Measurements from ENCODE around the gene SOCS3. TPM values are rescaled to one million over a fixed set of nuclear protein-coding genes. Genes with fewer than 3 reads are reported as not detected.
A peak's percentile ranks its signal among the peaks of the same experiment; 100 is the strongest.

The SOCS3 gene
- total RNA-seq, 2 donors from 2014 or later: 10.6 to 59.6 TPM

DNA sequence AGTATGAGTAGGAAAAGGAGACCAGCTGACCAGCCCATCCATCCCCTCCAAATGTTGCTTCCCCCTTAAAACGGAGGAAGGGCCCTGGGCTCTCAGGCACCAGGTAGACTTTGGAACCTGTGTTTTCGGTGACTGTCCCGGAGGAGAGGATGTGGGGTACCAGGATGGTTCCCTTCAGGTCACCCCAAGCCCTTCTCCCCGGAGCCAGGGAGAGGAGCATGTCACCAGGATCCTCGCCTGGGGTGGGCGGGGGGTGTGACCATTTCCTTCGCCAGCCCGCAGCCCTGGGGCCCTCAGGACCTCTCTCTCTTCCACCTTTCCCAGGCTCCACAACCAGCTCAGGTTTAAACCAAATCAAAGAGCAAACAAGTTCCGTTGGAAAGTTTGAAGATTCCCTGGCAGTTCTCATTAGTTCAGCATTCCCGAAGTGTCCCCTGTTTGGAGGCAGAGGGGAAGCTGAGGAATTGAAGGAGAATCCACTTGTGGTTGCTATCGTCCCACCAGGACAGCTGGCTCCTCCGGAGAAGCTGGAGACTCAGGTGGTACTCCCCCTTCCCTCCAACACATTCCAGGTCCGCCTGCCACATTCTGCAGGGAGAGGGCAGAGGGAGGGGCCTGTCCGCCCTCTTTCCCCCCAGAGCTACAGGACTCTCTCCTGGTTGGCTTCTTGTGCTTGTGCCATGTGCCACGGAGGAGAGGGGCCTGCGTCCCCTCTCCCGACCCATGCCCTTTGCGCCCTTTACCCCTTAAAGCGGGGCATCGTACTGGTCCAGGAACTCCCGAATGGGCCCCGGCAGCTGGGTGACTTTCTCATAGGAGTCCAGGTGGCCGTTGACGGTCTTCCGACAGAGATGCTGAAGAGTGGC lies 2.0 kb downstream of the SOCS3 start:
- Histone ChIP-seq H3K4me3 (peak overlapping the region; percentile 43 to 59), H3K9me3 (no peaks in the 10 kb centered on the region), H3K4me1 (replicated peaks) (peaks cover 7% of the 10 kb centered on the region), H3K27ac (peak overlapping the region; percentile 22 to 82), H3K36me3 (no peaks in the 10 kb centered on the region), H3K27me3 (replicated peaks; ENCODE audit: insufficient read depth) (no peaks in the 10 kb centered on the region)
- 77% methylated on average over 25 of the region's 25 CpGs for WGBS
- TF ChIP-seq POLR2AphosphoS5 (IDR thresholded peaks at IDR 0.05) (no peak), POLR2A (IDR thresholded peaks at IDR 0.05) (no peak)
- TF ChIP-seq, protein P1, sequence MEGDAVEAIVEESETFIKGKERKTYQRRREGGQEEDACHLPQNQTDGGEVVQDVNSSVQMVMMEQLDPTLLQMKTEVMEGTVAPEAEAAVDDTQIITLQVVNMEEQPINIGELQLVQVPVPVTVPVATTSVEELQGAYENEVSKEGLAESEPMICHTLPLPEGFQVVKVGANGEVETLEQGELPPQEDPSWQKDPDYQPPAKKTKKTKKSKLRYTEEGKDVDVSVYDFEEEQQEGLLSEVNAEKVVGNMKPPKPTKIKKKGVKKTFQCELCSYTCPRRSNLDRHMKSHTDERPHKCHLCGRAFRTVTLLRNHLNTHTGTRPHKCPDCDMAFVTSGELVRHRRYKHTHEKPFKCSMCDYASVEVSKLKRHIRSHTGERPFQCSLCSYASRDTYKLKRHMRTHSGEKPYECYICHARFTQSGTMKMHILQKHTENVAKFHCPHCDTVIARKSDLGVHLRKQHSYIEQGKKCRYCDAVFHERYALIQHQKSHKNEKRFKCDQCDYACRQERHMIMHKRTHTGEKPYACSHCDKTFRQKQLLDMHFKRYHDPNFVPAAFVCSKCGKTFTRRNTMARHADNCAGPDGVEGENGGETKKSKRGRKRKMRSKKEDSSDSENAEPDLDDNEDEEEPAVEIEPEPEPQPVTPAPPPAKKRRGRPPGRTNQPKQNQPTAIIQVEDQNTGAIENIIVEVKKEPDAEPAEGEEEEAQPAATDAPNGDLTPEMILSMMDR (IDR thresholded peaks at IDR 0.05): no peak
- intact Hi-C loops (cut with DNase I): no loop called here
- DNase-seq (ENCODE audit: low spot score): no peak

DNA sequence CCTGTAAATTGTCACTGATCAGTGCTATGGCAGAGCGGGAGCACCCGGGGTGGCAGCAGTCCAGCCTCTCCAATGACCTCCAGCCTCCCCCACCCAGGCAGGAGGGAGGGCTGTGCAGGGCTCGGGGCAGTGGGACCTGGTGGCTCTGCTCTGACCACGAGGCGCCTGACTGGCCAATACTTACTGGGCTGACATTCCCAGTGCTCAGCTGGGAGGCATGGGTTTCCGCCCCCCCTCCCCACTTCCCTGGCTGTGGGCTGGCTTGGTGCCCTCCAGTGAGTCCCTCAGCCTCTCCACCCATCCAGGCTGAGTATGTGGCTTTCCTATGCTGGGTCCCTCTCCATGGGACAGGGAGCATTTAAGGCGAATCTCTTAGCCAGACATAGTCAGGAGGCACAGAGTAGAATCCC lies 2.7 kb downstream of the SOCS3 start:
- peak; percentile 9 for TF ChIP-seq POLR2A (IDR thresholded peaks at IDR 0.05)
- TF ChIP-seq, protein P1 (IDR thresholded peaks at IDR 0.05): no peak
- Histone ChIP-seq H3K27ac (peak overlapping the region; percentile 22 to 82), H3K27me3 (replicated peaks; ENCODE audit: insufficient read depth) (no peaks in the 10 kb centered on the region), H3K36me3 (no peaks in the 10 kb centered on the region), H3K4me3 (peak overlapping the region in 1 of 2 donors; percentile 59), H3K9me3 (no peaks in the 10 kb centered on the region), H3K4me1 (replicated peaks) (peaks cover 12% of the 10 kb centered on the region)
- DNase-seq (ENCODE audit: low spot score): no peak
- 61% methylated on average over 7 of the region's 7 CpGs for WGBS
- intact Hi-C loops (cut with DNase I): no loop called here

- Histone ChIP-seq H3K27me3 (replicated peaks; ENCODE audit: insufficient read depth) (no peaks in the 10 kb centered on the region), H3K4me3 (no peak overlapping the region), H3K9me3 (no peaks in the 10 kb centered on the region), H3K27ac (peak overlapping the region; percentile 36 to 38), H3K4me1 (replicated peaks) (peaks cover 17% of the 10 kb centered on the region), H3K36me3 (no peaks in the 10 kb centered on the region)
- 64% methylated on average over 16 of the region's 16 CpGs for WGBS
- TF ChIP-seq, protein P1 (IDR thresholded peaks at IDR 0.05): no peak
- TF ChIP-seq POLR2AphosphoS5 (IDR thresholded peaks at IDR 0.05) (no peak), POLR2A (IDR thresholded peaks at IDR 0.05) (no peak)
- DNase-seq (ENCODE audit: low spot score): no peak
- intact Hi-C loops (cut with DNase I): no loop called here
These were observed 3.7 kb downstream of the SOCS3 start for GRCh38 chr17:78356101-78356713.

DNA sequence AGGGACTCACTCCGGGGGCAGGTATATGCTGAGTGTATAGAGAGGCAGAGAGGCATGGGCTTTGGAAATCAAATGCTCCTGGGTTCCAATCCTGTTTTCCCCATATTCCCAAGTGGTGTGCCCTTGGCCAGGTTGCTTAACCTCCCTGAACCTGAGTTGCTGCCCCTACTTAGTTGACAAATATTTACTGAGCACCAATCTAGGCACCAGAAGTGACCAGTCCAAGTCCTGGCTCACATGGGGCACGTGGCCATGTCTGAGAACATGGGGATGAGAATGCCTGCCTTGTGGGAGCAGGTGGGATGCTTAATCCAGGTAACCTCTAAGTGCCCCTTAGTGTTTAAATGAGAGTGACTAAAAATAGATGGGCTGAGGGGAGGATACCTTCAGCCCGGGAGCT lies 4.2 kb downstream of the SOCS3 start:
- Histone ChIP-seq H3K9me3 (no peaks in the 10 kb centered on the region), H3K27ac (no peak overlapping the region), H3K4me3 (no peak overlapping the region), H3K36me3 (no peaks in the 10 kb centered on the region), H3K4me1 (replicated peaks) (peaks cover 18% of the 10 kb centered on the region), H3K27me3 (replicated peaks; ENCODE audit: insufficient read depth) (no peaks in the 10 kb centered on the region)
- intact Hi-C loops (cut with DNase I): no loop called here
- no peak for TF ChIP-seq POLR2AphosphoS5 (IDR thresholded peaks at IDR 0.05)
- 78% methylated on average over 3 of the region's 3 CpGs for WGBS
- DNase-seq (ENCODE audit: low spot score): no peak

DNA sequence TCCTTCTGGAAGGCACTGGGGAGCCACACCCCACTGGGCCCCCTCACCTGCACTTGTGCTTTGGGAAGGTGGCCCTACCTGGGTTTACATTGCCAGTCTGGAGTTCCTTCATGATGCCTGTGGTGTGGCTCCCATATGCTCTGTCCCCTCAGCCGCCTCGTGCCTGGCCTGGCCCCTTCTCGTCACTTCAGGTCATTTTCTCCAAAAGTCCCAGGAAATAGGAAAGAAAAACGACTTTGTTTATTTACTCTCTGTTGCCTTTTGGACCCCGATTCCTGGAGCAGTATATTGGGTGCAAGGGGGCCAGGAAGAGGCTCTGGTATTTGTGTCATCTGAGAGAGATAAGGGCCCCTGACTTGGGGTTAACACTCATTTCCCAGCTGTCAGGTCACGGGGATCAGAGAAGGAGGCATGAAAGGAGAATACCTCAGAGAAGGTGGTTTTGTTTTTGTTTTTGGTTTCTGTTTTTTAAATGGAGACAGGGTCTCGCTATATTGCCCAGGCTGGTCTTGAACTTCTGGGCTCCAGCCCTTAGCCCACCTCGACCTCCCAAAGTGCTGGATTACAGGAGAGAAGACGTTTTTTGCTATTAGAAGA lies 4.7 kb downstream of the SOCS3 start:
- intact Hi-C loops (cut with DNase I): no loop called here
- TF ChIP-seq, protein P1 (IDR thresholded peaks at IDR 0.05): no peak
- TF ChIP-seq POLR2AphosphoS5 (IDR thresholded peaks at IDR 0.05): no peak
- Histone ChIP-seq H3K4me3 (no peak overlapping the region), H3K9me3 (no peaks in the 10 kb centered on the region), H3K36me3 (no peaks in the 10 kb centered on the region), H3K27ac (no peak overlapping the region), H3K27me3 (replicated peaks; ENCODE audit: insufficient read depth) (no peaks in the 10 kb centered on the region), H3K4me1 (replicated peaks) (peaks cover 14% of the 10 kb centered on the region)
- DNase-seq (ENCODE audit: low spot score): no peak
- 84% methylated on average over 9 of the region's 9 CpGs for WGBS

Data from prostate gland (tissue), 2 donors.